ENCODE measurements around the gene HOXC10.

The HOXC10 gene

DNA sequence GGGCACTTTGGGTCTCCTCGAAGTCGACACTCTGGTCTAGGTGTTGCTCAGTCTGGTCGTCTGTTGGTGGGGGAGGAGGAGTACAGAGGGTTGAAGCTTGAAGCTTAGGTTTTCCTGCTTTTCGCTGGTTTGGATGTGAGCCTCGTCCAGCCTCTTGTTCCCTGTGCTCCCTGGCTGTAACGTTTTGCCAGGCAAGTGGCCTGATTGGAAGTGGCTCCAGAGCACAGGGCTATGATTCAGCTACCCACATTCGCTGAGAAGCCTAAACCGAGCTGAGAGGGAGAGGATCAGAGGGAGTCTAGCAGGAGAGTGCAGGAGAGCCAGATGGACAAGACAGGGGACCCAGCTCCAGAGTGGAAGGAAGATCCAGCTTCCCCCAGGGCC lies 6.1 kb downstream of the HOXC10 start:
- no peak for DNase-seq (ENCODE audit: low read depth in 2 of 2)

DNA sequence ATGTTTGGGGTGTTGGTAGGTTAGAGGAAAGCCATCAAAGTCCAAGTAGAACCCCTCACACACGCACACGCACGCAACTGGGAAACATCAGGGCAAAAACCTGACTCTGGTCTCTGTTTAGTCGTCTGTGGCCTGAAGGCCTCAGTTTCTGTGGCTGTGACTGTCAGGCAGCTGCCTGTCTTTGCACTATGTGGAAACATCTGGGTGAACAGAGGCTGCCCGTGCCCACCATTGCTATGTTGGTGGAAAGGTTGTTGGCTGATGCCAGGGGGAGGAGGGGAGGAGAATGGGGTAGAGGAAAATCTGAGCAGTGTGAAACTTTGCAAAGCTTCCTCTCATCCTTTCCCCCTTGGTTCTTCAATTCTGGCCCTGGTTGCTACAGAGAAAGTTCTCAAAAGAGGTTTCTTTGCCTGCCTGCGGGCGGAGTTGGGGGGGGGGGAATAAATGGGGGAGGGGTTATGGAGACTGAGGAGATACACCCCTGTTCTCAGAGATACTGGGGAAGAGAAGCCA lies 7.5 kb downstream of the HOXC10 start:
- DNase-seq (ENCODE audit: low read depth in 2 of 2): no peak

DNA sequence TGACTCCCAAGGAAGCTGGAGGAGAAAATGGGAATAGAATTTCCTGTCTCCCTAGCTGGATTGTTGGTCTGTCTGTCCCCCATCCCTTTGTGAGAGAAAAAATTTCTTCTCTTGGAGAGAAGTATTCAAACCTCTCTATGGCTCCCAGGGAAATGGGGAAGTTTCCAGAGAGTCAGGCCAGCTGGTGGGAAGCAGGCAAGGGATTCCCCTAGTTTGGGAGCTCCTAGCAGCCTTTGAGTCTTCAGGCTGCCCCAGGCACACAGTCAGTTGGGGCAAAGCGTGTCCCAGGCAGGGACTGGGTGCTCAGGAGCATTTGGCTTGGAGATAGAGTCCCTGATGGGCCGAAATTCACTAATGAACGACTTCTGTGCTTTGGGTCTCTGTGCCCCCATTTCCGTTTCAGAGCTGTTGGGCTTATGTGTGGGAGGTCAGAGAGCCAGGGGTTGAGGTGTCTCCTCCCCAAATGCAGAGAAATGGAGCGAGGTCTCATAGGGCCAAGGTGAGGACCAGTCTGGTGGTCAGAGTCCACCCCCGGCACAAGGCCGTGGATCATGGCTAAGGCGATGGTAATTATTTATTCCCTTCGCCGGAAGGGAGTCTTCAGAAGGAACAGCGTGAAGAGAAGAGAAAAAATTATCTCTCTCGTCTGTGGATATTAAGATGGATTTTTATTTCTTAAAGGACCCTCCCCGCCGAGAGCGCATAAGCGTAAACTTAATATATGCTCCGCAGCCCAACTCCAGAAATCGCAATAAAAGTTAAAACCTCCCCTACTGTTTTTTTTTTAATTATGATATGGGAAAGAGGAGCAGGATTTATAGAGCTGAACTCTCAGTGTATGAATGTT lies 8.4 kb downstream of the HOXC10 start:
- DNase-seq (ENCODE audit: low read depth in 2 of 2): no peak

DNA sequence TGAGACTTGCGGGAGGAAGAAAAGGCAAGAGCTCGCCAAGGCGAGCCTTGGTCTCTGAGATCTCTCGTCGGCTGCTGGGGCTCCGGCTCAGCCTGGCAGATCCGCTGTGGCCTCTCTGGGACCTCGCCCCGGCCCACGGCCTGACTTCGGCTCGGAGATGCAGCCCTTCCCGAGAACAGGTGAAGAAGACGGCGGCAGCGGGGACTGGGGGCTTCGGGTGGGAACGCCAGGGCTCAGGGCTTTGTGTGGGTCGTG lies 9.0 kb downstream of the HOXC10 start:
- DNase-seq (ENCODE audit: low read depth in 2 of 2): no peak

DNA sequence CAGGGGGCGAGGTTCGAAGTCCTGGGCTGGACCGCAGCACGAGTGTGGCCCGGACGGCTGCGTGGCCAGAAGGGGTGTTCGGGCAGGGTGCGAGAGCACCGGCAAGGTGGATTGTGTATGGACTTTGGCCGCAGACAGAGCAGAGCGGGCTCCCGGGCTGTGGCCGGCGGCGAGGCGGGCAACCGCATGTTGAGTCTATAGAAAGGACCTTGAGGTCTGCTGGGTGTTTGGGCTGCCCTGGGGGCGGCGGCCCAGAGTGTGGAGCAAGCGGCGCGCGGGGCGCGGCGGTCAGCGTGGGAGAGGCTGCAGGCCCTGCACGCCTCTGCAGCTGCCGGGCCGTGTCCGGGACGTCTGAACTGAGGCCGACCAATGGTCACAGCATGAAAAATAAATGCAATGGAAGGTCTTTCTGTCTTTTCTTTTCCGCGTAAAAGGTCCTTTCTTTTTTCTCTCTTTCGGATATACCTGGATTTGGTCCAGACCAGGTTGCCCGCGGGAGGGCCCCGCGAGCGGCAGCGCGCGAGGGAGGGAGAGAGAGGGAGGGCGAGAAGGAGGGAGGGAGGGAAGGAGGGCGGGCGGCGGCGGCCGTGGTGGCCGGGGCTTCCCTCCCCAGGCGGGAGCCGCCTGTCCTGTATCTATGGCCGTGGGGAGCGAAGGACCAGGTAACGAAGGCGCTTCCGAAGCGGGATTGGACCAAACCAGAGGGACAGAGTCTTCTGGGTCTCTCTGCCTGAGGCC lies 9.5 kb downstream of the HOXC10 start:
- no peak for DNase-seq (ENCODE audit: low read depth in 2 of 2)

DNA sequence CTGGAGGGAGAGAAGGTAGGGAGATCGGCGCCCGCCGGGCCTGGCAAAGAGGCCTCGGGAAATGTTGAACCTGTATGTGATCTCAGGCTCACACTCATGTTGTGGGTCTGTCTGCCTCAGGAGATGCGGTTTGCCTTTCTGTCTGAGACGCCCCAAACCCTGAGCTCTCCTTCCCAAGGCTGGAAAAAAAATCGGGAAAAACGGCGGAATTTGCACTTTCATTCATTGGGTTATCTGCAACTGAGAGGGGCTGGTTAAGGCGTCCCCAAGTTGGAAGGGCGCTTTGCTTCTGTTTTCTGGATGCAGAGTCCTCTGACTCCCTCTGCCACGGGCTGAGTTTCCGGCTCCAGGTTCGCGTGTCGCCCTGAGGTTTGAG lies 10.0 kb downstream of the HOXC10 start:
- DNase-seq (ENCODE audit: low read depth in 2 of 2): no peak

DNA sequence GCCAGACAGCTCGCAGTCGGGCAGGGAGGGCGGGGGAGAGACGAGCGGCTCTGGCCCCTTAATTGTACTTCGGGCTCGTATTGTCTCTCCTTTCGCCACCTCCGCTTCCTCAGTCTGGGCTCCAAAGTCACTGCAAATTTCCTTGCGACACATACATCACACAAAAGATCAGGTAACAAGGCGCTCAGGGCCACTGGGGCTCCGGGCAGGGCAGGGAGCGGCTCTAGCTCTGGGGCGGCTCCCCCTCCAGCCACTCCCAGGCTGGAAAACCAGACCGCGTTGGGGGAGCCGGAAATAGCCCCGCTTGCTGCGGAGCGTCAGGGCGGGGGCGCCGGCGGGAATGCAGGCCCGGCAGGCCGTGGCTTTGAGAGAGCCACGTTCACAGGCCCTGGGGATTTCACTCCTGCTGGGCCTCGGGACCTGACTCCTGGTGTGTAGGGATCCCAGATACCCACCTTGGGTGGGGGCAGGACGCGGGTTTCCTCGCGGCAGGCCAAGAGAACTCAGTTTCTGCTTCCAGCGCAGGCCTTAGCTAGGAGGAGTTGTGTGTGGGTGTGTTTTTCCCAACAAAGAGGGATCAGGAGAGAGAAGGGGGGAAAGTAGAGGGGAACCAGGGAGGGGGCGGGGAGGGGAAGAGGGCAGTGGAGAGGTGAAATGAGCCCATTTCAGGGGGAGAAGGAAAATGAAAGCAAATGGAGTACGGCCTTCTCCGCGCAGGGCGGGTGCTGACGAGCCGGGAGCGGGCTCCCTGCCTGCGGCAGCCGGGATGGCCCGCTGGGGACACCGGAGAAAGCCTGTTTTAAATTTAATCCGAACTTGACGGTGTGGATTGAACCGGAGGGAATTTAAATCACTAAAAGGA lies 10.7 kb downstream of the HOXC10 start:
- DNase-seq (ENCODE audit: low read depth in 2 of 2): no peak

DNA sequence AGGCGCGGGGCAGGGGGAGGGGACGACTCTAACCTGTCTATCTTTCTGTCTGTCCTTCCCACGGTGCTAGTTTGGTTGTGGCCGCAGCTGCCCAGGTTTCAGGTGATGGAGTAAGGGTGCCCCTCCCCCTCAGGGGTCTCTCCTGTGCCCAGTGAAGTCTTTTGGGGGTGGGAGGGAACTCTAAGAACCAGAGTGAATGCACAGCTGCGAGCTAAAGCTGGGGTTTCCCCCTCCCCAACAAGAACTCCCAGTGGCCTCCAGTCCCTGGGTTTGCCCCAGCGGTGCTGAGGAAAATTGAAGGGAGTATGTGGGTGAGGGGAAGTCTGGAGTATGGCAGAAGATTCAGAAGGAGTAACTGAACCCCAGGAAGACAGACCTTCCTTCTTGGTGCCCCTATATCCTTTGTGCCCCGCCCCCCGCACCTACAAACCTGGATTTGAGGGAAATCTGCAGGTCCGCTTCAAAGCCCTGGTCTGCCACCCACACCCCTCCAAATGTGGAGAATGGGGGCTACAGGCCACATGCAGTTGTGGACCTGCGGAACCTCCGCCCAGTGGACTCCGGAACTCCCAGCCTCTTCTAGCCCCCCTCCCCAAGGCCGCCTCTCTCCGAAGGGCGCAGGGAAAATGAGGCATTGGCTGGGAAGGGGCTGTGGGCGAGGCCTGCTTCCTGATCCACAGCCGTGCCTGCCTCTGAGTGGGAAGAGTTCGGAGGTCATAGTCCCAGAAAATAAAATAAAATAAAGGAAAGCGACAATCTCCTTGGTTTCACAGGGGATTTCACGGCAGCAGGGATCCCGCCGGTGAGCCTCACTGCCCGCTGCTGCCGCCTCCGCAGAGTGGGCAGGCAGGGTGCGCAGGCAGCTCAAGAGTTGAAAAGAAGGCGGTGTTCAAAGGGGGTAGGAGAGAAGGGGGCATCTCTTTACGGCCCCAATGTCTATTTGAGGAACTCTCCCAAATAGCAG lies 11.6 kb downstream of the HOXC10 start:
- DNase-seq (ENCODE audit: low read depth in 2 of 2): no peak

DNA sequence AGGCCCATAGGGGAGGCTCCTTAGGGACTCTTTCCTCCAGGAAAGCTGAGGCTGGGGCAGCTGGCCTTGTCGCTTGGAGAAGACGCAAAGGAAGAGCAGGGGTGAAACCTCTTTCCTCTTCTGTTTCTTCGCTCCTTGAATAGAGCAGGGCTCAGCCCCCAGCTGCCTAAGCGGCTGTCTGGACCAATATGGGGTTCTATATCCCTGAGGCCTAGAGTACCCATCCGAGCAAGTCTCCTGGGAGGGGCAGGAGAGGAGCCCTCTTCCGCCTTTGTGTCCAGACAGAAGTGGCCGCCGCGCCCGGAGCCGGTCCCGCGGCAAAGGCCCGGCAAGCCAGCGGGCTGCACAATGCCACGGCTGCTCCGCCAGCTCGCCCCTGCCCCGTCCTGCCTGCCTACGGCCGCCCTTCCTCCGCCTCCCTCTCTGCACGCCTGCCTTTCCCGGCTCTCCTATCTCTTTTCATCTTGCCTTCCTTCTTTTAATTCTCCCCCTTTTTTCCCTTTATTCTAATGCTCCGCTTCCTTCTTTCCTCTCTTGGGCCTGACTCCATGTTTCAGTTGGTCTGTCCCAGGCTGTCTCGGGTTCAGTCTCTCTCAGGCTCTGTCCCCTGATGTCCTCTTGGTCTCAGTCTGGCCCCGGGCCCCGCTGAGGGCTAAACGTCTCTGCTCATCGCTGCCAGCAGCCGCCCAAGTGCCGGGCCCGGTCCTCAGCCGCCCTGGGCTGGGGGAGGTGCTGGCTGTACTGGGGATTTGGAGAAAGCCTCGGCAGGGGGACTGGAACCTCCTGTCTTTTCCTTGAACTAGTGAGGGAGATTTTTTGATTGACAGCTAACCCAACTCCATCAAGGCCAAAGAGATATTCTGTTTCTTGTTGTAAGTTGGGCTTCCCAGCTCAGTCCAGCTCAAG lies 12.5 kb downstream of the HOXC10 start:
- DNase-seq (ENCODE audit: low read depth in 2 of 2): no peak

DNA sequence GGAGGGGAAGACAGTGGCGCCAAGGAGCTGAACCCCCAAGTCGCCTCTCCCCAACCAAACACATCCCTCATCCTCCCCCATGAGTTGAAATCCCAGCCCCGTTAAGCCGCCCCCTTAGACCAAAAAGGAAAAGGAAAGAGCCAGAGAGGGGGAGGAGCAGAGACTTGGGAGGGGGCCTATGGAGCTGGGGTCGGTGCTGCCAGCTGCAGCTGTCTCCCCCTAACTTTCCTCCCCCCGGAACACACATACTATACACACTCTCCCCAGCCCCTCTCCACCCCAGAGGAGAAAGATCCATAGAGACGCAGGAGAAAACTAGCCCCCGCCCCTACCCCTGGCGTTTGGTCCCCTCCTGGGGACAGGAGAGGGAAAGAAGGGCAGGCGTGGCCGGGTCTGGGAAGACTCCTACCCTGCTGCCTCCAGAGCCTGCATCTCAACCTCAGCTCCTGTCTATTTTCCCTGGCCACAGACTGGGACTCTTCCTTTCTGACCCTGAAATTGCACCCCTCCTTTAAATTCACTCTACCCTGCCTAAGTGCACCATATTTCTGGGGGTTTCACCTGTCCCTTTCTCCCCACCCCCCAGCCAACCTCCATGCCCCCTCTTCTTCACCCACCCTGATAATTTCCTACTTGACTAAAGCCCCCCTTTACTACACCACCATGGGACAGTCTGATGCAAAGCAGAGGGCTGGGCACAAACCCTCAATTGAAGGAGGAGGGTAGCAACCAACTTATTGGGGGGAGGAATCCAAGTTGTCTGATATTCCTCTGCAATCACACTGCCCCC lies 13.4 kb downstream of the HOXC10 start:
- DNase-seq (ENCODE audit: low read depth in 2 of 2): no peak

DNA sequence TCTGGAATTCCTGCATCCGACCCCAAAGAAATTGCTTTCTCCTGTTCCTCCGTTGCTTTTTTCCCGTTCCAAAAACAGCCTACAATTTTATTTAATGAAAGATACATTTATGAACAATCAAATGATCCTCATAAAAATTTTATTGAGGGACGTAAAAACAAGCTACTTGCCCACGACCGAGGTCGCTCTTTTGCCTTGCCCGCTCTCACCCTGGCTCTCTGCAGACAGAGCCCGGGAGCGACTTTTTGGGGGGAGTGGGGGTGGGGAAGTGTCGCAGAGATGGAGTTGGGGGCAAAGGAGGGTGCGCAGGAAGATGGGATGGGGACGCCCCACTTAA lies 13.9 kb downstream of the HOXC10 start:
- DNase-seq (ENCODE audit: low read depth in 2 of 2): no peak

DNA sequence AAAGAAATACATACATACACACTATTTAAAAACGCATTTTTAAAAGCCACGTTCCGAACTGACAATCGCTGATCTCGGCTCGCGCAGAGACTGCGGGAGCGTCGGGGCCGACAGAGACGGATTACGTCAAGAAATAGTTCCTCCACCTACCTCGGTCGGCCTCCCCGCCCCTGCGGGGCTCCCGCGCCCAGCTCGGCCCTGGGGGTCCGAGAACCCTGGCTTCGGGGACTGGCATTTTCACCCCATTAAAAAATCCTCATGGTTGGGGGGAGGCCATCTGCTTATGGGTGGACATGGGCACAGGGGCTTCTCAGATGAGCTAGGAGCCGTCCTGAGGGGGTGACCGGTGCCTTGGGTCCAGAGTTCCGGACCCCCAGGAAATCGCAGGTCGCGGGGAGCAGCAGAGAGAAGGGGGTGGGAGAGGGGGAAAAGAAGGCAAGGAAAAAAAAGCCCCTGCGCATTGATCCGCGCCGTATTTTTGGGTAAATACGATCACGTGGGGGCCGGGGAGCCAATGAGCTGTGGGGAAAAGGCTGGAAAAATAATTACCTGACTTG lies 14.7 kb downstream of the HOXC10 start:
- DNase-seq (ENCODE audit: low read depth in 2 of 2): peak; percentile 80 to 85

DNA sequence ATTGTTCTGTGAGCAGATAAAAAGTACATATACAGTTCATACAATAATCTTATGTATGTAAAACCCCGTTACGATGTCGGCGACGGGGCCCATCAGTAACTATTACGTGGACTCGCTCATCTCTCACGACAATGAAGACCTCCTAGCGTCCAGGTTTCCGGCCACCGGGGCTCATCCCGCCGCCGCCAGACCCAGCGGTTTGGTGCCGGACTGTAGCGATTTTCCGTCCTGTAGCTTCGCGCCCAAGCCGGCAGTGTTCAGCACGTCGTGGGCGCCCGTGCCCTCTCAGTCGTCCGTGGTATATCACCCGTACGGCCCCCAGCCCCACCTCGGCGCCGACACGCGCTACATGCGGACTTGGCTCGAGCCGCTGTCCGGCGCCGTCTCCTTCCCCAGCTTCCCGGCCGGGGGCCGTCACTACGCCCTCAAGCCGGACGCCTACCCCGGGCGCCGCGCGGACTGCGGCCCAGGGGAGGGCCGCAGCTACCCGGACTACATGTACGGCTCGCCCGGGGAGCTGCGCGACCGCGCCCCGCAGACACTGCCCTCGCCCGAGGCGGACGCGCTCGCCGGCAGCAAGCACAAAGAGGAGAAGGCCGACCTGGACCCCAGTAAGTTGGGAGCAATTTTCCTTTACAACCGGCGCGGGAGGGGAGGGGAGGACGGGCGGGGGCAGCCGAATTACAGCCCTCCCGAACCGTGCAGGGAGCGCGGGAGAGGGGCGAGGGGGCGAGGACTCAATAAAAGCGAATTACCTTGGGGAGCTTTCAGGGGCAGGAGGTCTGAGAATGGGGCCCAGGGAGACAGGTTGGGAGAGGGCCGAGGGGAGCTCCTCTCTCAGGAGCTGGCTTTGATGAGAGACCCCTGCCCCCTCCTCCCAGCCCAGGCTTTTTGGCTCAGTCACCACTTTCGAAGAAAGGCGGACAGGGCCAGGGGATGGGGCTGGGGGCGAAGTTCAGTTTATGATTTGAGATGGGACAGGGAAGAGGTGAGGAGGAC lies 15.5 kb downstream of the HOXC10 start, which contains the start of gene HOXC9:
Gene HOXC9, plus strand, starts transcription at position 46 of the 999 bp plus-strand sequence. Its CDS starts 28 bp downstream, at position 74.
- no peak for DNase-seq (ENCODE audit: low read depth in 2 of 2)

DNA sequence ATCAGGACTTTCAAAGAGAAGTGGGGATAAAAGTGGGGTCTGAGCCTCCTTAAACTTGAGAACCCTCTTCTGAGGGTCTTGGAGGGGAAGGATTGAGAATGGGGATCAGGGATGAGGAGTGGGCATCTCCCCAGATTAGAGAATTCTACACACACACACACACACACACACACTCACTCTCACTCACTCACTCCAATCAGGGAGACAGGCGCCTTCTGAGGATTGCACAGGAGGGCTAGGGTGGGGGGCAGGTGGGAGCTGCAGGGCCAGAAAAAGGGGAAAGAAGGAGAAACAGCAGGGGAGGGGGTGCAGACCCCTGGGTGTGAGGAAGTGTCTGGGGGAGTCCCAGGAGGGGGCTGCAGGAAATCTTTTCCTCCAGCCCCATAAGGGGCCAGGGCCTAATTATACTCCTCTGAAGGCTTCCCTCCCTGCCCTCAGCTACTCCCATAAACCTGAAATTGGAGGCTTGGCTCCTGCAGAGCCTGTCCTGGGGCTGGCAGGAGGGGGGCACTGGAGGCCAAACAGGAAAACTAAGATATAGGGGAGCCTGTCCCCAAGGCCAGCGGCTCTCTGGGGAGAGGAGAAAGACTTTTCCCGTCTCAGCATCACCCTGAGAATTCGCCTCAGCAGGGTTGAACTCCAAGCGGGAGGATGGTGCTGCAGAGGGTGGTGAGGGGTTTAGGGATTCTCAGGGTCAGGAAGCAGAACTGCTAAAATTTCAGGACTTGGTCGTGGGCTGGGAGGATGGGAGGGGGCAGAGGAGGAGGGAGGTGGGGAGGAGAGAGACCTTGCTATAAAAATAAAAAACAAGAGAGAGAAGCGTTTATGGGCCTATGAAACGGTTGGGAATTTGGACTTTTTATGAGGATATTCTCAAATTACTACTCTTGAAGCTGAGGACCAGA lies 16.6 kb downstream of the HOXC10 start:
- DNase-seq (ENCODE audit: low read depth in 2 of 2): no peak

DNA sequence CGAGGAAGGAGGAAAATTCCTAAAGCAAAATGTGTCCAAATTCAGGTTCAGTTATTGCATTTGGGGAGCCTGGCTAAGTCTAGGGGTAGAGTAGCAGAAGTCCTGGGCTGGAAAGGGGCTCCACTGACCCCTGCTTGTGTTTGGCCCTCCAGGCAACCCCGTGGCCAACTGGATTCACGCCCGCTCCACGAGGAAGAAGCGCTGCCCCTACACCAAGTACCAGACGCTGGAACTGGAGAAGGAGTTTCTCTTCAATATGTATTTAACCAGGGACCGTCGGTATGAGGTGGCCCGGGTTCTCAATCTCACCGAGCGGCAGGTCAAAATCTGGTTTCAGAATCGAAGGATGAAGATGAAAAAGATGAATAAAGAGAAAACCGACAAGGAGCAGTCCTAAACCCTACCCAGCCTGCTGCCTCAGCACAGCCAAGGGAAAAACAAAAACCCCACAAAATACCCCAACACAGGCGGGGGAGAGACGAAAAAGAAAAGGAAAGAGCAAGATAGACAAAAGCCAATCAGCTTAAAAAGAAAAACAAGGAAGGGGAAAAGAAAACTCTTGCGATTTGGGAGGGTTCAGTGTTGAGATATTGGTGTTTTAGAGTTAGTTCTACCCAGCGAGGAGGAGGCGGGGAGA lies 17.4 kb downstream of the HOXC10 start:
- DNase-seq (ENCODE audit: low read depth in 2 of 2): no peak

DNA sequence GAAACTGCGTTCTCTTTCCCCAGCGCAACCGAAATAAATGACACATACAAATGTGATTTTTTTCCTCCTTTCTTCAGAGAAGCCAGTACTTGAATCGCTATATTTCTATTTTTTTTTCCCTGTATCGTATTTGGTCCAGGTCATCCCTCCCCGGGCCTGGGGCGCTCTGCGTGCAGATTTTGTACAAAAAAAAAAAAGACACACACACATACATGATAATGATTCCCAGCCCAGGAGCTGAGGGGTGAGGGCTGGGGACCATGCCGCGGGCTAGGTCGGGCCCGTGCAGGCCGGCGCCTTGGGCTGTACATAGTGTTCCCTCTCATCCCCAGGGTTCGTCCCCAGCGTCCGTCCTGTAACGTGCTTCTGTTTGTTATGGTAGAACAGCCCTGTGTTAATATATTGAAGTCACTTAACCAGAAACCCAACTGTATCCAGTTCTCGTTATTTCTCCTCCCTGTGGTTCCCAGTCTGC lies 18.0 kb downstream of the HOXC10 start:
- no peak for DNase-seq (ENCODE audit: low read depth in 2 of 2)

Measured in fibroblast of skin of left biceps (primary cell).